GM21390 (cell line): ENCODE data around the gene C12orf57.
"Not testable (repeated sequence)": the region's sequence is repeated elsewhere in the genome, so short reads cannot be mapped to it uniquely, and the experiment has no call there.

Source experiments
- ATAC-seq: cut with Tn5 transposase; IDR thresholded peaks from one replicate; pipeline ENCODE4 v1.9.1; 2021; ENCODE audit not compliant: unreplicated experiment

C12orf57 gene

GRCh38 chr12:6943722-6944380 is at the start of gene C12orf57, which contains the start of gene RNU7-1:
Gene C12orf57, plus strand, starts transcription at chr12:6944022. Its CDS starts 100 bp downstream, at chr12:6944122.
Gene RNU7-1, plus strand, starts transcription at chr12:6943816.
- ATAC-seq = peak; percentile 38

DNA sequence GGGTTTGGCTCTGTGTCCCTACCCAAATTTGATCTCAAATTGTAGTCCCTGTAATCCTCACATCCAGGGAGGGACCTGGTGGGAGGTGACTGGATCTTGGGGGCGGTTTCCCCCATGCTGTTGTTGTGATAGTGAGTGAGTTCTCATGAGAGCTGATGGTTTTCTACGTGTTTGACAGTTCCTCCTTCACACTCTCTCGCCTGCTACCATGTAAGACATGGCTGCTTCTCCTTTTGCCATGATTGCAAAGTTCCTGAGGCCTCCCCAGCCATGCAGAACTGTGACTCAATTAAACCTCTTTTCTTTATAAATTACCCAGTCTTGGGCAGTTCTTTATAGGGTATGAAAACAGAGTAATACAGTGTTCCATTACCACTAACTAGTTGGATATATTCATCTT is 49.5 kb upstream of the C12orf57 start:
- no peak for ATAC-seq

DNA sequence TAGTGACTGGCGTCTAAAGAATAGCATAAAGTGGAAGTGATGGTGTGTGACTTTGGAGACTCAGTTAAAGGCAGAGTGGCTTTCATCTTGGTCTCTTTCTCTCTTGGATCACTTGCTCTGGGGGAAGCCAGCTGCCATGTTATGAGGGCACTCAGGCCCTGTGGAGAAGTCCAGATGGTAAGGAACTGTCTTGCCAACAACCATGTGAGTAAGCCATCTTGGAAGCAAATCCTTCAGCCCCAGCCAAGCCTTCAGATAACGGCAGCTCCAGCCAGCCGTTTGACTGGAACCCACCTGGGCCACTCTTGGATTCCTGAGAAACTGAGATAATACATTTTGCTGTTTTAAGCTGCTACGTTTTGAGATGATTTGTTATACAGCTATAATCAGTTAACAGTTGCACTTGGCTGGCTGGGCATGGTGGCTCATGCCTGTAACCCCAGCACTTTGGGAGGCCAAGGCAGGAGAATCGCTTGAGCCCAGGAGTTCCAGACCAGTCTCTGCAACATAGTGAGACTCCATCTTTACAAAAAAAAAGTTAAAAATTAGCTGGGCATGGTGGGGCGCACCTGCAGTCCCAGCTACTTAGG is 46.9 kb upstream of the C12orf57 start:
- ATAC-seq = no peak

GRCh38 chr12:6899427-6899826 is 44.4 kb upstream of the C12orf57 start:
- no peak for ATAC-seq

GRCh38 chr12:6899837-6900519 is 43.8 kb upstream of the C12orf57 start:
- no peak for ATAC-seq

DNA sequence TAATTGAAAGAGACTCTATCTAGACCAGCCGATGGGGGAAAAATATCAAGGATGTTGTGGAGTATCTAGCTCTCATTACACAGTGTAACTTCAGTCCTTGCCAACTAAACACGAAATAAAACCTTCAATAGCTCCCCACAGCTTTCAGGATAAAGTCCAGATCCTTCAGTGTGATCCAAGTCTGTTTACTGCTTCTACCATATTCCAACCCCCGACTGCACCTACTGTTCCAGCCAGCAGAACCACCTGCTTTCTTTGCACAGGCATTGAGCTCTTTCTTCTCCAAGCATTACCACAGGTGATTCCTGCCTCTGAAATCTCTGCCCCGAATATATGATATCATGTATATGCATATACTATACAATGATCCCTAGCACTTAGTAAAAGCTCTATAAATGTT is 41.4 kb upstream of the C12orf57 start:
- ATAC-seq = no peak

DNA sequence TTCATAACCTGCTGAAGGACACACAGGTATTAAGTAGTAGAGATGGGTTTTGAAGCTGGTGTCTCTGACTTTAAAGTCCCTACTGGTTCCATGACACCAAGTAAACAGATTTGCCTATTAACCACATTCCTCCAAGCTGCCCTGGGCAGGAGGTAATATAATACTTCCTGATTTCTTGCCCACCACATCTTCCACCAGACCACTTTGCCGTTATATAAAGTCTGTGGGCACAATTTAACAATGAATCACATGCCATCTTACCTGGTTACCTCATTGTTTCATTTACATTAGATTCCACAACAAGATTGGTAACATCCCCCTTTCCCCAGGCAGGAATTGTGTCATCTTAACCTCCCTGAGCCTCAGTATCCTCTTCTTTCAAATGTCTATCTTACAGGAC is 40.1 kb upstream of the C12orf57 start:
- ATAC-seq = no peak

DNA sequence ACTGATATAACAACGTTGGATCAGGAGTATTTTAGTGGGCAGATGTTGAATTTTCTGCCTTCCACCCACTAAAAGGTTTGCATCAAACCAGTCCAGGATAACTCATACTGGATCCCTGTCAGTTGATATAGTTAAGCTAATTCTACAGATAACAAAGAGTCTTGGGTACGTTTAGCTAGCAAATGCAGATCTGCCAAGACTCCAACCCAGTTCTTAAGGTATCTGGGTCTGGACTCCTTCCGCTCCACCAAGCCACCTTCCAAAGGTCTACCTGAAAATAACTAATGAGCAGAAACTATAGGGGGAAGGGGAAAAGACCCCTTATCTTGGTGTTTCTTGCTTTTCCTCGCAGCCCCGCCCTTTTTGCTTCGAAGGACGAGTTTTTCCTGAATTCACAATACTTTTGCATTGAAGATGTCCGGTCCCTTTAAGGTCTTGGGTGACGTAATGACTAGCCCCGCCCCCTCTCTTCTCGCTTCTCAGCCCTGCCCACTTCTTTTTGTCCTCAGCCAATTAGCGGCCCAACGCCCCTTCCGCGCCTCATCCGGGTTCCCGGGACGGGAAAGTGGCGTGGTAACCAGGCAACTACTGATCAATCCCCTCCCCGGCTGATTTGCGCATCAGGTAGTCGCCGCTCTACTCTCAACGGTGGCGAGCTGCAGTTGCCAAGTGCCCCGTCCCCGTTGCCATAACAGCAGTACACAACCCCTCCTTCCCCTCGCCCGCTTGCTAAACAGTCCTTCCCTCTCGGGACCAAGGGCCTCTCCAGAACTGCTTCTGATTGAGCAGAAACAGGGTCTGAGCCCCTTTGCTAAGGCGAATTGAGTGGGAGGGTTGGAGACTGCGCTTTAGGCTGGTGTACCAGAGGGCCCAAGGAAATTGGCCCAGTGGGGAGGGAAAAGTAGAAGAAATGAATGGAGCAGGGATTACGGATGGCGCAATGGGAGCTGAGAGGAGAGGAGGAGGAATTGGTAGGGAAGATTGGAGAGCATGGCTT is 39.2 kb upstream of the C12orf57 start, which contains the start of gene LRRC23:
TSS of gene LRRC23 (plus strand) at position 543 of the 997 bp plus-strand sequence. CDS start 812 bp downstream, outside the sequence.
- peak; percentile 88 for ATAC-seq

DNA sequence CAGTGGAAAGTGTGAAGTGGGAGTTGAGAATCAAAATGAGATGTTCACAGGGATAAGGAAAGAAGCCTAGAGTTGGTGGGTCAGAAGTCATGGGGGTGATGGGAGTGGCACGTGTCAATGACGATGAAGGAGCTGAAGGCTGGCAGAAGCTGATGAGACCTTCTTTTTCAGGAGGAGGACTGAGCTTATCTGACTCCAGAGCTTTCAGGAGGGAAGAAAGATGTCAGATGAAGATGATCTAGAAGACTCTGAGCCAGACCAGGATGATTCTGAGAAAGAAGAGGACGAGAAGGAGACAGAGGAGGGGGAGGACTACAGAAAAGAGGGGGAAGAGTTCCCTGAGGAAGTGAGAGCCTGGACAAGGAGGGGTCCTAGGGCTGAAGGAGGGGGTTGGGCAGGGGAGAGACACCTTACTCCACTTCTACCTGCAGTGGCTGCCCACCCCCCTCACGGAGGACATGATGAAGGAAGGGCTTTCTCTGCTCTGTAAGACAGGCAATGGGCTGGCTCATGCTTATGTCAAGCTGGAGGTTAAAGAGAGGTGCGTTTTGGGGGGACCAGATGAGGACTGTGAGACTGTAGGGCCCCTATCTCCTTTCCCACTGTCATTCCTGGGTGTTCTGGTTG is 38.3 kb upstream of the C12orf57 start:
- ATAC-seq = no peak

DNA sequence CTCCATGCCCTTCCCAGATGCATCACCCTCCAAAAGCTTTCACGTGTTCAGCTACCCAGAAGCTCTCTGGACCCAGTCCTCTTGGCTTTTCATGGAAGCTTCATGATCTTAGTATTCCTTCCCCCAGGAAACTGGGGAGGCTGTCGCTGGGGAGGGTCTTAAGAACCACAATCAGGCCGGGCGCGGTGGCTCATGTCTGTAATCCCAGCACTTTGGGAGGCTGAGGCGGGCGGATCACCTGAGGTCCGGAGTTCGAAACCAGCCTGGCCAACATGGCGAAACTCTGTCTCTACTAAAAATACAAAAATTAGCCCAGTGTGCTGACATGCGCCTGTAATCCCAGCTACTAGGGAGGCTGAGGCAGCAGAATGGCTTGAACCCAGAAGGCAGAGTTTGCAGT is 35.7 kb upstream of the C12orf57 start:
- not testable (repeated sequence) for ATAC-seq

- ATAC-seq = no peak
These were observed 34.2 kb upstream of the C12orf57 start for GRCh38 chr12:6909421-6910145.

DNA sequence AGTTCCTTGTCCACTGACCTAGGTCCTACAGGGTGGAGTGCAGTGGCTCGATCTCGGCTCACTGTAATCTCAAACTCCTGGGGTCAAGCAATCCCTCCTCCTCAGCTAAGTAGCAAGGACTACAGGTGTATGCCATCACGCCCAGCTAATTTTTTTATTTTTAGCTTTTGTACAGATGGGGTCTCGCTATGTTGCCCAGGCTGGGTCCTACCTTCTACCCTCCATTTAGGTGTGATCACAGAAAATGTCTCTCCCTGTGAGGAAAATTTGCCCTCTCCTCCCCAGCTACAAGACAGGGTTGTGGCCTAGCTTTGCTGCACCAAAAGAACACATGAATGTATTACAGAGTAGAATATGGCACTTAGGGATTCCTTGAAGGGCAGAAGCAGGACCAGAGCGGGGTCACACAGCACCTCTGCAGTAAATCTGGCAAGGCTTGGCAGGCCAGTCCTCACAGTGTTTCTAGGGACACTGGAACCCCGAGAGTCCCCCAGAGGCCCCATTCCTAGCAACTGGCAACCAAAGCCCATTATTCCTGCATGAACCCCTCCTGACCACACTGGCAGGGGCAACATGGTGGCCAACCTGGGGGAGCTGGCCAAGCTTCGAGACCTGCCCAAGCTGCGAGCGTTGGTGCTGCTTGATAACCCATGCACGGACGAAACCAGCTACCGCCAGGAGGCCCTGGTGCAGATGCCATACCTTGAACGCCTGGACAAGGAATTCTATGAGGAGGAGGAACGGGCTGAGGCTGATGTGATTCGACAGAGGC is 31.5 kb upstream of the C12orf57 start:
- ATAC-seq = no peak

DNA sequence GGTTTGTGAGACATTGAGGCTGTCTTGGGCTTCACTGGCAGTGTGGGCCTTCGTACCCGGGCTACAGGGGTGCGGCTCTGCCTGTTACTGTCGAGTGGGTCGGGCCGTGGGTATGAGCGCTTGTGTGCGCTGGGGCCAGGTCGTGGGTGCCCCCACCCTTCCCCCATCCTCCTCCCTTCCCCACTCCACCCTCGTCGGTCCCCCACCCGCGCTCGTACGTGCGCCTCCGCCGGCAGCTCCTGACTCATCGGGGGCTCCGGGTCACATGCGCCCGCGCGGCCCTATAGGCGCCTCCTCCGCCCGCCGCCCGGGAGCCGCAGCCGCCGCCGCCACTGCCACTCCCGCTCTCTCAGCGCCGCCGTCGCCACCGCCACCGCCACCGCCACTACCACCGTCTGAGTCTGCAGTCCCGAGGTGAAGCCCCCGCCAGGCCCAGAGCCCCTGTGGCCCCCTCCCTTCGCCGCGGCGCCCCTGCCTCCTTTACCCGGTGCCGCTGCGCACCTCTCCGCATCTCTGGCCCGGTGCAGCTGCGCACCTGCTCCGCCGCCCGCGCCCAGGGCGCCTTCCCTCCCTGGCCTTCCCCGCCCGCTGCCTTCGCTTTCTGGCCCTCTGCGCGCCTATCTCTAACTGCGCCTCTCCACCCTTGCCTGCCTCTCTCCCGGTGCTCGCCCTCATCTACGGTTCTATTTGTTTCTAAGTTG is 29.4 kb upstream of the C12orf57 start, which contains the start of gene ENO2:
TSS of gene ENO2 (plus strand) at position 335 of the 701 bp plus-strand sequence. CDS start 1,253 bp downstream, outside the sequence.
- peak; percentile 70 for ATAC-seq

DNA sequence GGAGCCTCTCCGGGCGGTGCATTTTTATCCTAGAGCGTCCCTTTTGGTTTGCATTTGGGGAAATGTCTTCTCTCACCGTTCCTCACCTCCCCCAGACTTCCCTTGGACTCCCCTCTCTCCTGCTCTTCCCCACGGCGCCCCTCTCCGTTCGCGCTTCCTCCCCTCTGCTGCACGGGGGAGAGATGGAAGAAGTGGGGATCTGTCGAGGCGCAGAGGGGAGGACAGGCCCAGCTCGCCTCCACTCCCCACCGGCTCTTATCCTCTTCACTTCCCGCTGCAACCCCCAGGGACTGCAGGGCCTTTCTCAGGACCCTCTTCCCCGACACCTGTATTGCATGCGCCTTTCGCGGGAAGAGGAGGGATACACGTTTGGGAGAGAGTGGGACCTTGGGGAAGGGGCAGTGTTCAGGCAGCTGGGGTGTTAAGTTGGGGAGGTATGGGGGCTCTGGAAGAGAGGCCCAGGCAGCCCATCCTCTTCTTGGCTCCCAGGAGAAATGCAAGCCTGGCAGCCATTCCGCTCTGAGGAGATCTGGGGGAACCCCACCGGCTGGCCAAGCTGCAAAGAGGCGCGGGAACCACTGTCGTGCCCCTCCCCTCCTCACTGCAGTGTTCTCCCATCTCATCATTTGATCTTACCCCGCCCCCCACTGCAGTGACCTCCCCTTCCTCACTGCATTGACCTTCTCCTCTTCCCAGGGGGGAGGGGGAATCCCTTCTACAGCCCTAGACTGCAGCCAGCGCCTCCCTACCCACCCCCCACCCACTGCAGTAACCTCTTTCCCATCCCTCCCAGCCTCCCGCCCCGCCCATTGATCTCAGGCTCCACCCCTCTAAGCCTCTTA is 28.7 kb upstream of the C12orf57 start:
- no peak for ATAC-seq

DNA sequence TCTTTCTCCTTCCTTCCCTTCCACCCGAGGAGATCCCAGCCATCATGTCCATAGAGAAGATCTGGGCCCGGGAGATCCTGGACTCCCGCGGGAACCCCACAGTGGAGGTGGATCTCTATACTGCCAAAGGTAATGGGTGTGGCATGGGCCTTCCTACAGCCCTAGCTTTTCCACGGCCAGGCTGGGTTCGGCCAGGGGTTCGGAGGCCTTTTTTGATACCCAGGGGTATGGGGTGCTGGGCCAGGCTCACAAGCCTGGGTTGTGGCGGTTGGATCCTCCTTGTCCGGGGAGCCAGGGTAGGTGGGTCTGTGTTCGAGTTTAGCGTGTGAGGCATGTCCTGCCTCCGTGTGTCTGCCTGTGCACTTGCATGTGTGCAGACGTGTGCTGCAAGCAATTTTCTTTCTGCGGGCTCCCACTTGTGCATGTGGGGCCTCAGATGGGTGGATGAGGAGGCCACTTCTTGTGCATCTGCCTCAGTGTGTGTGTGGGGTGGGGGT is 28.0 kb upstream of the C12orf57 start:
- no peak for ATAC-seq

DNA sequence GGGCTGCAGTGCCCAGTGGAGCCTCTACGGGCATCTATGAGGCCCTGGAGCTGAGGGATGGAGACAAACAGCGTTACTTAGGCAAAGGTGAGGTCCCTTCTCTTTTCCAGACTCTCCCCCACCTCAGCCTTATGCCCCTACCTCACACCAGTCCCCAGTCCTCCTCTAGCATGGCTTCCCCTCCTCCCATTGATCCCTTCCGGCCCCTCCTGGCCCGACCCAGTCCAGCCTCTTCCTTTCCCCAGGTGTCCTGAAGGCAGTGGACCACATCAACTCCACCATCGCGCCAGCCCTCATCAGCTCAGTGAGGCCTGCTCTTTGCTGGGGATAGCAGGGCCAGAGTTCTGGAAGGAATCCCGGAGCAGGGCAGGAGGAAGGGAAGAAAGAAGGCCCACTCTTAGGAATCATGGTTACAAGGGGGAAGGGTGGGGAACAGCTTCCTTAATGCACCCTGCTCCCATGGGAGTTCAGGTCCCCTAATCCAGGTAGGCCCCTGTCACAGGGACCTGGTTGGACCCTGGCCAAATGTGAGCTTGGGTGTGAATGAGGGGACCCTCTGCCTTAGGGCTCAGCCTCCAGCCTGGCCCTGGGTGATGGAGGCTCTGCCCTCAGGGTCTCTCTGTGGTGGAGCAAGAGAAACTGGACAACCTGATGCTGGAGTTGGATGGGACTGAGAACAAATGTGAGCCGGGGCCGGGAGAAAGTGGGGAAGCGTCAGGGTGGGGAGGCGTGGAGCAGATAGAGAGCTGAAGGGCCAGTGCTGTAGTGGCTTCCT is 27.2 kb upstream of the C12orf57 start:
- ATAC-seq = no peak
